Measurements from ENCODE around the gene ACAT2.
"Not testable (repeated sequence)": the region's sequence is repeated elsewhere in the genome, so short reads cannot be mapped to it uniquely, and the experiment has no call there.

The ACAT2 gene

DNA sequence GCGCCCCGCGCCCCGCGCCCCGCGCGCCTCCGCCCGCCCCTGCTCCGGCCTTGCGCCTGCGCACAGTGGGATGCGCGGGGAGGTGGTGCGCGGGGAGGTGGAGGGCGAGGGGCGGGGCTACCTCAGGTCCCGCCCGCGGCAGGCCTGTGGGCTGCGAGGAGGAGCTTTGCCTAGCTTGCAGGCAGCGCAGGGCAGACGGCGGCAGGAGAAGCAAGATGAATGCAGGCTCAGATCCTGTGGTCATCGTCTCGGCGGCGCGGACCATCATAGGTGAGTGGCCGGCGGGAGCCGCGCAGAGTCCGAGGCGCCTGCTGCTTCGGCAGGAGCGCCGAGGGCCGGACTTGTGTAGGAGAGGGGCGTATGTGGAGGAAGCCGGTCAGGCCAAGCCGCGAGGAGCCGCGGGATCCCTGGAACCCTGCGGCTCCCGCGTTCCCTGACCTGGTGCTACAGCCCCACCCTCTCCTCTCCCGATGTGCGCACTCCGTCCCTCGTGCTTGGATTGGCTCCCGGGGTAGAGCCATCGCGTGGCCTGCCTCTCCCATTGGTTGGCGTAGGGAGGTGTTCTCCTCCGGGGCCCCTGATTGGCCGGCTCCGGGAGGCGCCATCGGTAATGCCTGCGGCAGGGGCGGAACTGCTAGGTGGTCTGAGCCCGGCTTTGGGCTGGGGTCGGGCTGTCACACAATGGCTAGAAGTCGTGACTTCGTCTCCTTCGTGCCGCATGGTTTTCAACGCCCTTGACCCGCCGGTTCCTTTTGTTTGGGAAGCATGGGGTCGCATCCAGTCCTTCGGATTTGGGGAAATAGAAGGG, at the start of gene ACAT2:
TSS of gene ACAT2 (plus strand) at position 173 of the 808 bp plus-strand sequence. CDS start at position 216, 43 bp downstream.
- peak; percentile 56 for DNase-seq

DNA sequence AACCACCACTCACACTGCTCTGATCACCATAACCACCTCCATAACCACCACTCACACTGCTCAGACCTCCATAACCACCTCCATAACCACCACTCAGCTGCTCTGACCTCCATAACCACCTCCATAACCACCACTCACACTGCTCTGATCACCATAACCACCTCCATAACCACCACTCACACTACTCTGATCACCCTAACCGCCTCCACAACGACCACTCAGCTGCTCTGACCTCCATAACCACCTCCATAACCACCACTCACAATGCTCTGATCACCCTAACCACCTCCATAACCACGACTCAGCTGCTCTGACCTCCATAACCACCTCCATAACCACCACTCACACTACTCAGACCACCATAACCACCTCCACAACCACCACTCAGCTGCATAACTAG, 49.5 kb upstream of the ACAT2 start:
- not testable (repeated sequence) for DNase-seq

DNA sequence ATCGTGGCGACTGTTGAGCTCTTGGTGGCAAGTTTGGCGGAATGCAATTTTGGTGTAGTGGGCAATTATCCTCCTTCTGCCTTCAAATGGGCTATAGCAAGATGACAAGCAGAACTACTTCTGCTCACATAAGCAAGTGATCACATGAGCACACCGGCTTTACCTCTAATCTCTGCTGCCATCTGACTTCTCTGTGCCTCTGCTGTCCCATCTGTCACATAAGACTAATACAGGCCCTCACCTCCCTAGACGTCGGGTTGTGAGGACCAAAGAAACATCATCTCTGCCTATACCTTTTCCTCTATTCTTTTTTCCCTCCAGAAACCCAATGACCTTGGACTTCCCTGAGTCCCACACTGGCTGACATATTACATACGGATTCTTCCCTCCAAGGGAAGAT, 47.9 kb upstream of the ACAT2 start:
- no peak for DNase-seq

DNA sequence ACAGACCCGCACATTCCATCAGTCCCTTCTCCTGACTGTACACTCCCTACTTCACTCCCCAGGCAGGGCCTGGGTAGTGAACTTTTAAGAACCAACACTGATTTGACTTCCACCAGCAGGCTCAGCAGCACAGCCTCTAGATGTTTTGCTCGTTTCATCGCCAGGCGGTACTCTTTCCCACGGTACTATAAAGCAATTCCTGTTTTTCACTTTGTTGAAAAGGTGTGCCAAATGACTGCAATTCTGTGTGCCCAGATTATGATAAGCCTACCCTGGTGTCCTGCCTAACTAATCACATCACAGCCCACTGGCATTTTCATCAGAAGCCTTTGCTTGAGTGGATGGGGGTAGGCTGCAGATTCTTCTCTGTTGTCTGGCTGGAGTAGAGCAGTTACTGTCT, 47.4 kb upstream of the ACAT2 start:
- no peak for DNase-seq

DNA sequence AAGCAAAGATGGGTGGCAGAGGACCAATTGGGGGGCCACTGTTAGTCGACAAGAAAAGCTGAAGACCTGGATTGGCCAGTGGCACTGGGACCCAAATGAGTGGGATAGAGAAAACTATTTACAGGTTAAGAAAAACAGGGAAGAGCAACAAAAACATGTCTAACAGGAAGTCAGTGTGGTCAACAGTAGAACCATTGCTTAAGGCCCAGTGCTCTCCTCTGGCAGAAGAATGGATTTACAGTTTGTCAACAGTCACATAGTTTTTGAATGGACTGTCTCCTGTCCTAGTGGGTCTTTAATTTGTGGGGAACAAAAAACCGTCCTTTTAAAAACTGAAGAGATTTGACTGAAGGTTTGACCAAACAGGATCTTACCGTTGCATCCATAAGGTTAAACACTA, 46.7 kb upstream of the ACAT2 start:
- DNase-seq = no peak

DNA sequence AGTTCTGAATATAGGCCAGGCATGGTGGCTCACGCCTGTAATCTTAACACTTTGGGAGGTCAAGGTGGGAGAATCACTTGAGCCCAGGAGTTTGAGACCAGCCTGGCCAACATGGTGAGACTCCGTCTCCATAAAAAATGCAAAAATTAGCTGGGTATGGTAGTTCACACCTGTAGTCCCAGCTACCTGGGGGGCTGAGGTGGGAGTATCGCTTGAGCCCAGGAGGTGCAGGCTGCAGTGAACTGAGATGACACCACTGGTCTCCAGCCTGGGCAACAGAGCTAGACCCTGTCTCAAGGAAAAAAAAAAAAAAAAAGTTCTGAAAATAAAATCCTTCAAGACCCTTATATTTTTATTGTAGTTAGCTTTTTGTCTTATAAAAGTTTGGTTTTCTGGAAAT, 46.2 kb upstream of the ACAT2 start:
- DNase-seq = no peak

DNA sequence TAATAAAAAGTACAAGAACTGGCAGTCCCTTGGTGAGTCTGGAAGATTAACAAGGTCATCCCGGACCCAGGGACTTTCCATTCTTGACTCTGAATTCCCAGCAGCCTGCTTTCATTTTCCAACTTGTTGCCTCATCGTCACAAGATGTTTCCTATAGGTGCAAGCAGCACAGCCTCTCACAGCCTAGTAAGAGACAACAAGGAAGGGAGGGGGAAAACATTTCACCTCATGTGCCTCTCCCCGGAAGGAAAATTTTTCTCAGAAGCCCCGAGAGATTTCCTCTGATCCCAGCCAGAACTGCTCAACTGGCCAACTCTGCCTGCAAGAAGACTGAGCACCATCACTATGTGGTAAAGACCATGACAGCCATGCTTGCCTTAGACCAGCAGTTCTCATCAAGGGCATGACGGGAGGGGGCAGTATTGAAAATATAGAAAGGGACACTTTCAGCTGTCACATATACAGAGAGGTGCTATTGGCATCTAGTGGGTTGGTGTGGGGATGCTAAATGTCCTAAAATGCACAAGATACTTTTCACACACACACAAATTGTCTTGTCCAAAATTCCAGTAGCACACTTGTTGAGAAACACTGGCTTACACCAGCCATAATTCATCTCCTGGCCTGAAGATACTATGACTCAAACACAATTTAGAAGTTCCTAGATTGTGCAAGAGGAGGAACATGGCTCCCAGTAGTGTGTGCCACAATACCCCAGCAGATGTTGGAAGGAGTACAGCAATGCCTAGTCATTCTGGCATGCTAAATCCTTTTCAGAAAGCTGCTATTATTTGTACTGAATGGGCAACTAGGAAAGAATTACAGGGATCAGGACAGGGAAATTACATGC, 45.4 kb upstream of the ACAT2 start:
- no peak for DNase-seq

DNA sequence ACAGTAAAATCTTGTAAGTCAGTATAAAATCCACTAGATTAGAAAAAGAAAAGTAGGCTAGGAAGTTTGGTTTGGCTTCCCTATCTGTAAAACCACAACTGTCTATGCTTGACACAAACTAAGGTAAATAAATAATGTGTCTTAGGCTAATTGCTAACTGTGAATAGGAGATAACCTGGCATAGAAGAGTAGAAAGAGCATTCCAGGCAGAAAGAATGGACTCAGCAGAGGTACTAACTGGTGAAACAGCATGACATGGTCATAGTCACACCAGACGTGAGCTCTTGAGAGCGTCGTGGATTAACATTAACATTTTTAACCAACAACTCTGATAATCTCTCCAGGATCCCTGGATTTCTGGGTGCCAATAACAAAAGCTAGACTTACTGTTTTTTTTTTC, 43.2 kb upstream of the ACAT2 start:
- DNase-seq = no peak

DNA sequence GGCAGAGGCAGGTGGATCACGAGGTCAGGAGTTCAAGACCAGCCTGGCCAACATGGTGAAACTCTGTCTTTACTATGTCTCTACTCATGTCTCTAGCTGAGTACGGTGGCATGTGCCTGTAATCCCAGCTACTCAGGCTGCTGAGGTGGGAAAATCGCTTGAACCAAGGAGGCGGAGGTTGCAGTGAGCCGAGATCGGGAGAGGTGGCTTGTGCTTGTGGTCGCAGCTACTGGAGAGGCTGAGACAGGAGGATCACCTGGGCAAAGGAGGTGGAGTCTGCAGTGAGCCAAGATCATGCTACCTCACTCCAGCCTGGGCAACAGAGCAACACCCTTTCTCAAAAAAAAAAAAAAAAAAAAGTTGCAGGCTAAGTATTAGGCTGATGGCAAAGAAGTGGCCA, 42.6 kb upstream of the ACAT2 start:
- no peak for DNase-seq

DNA sequence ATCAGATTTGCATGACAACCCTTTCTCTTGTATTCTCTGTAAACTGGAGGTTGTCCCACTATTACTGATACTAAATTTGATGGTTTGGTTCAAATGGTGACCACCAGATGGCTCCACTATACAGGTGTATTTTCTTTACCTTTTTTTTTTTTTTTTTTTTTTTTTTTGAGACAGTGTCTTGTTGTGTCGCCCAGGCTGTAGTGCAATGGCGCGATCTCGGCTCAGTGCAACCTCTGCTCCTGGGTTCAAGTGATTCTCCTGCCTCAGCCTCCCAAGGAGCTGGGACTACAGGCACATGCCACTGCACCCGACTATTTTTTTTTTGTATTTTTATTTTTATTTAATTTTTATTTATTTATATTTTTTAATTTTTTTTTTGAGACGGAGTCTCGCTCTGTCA, 41.1 kb upstream of the ACAT2 start:
- no peak for DNase-seq

DNA sequence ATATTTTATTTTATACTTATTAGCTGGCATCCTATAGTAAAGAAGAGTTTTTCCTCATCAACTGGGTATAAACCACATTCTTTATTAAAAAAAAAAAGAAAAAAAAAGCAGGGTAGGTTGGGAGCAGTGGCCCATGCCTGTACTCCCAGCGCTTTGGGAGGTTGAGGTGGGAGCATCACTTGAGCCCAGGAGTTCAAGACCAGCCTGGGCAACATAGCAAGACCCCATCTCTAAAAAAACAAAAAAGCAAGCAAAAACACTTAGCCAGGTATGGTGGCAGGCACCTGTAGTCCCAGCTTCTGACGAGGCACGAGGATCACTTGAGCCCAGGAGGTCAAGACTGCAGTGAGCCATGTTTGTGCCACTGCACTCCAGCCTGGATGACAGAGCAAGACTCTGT, 39.9 kb upstream of the ACAT2 start:
- DNase-seq = not testable (repeated sequence)

DNA sequence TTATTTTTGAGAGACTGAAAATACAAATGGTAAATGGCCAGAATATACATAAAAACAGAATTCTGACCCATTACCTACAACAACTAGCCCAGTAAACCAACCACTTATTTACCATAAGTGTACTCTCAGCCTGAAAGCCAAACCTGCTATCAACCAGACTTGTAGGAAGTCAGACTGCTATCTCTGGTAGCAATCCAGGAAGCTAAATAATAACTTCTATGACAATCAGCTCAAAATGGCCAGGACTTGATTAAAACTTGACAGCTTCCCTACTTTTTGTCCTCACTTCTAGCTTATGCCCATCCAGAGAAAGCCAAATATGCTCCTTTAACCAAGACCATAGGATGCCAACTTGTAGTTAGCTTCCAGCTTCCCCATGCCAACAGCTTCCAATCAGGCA, 39.2 kb upstream of the ACAT2 start:
- no peak for DNase-seq

DNA sequence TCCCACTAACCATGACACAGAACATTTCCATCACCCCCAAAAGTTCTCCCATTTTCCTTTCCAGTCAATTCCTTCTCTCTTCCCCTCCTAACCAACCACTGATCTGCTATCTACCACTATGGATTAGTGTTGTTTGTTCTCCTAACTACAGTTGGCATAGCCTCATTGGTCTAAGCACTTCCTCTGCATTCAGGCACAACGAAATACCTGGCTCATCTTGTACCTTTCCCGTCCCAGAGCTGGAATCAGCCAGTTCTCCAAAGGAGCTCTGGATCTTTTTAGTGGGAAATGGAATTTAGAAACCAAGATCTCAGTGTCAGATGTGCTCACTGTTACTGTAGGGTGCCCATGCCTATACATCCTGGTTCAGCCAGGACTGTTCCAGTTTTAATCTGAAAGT, 38.6 kb upstream of the ACAT2 start:
- no peak for DNase-seq

DNA sequence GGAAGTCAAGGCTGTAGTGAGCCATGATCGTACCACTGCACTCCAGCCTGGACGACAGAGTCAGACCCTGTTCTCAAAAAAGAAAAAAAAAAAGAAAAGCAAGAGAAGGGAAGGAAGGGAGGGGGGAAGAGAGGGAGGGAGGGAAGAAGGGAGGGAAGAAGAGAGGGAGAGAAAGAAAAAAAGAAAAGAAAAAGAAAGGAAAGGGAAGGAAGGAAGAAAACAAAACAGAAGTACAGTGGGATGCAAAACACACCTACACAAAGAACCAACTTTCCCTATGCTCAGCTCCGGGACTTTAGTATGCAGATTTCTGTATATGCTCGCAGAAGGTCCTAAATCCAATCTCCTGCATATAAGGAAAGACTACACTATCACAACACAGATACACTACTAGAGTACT, 37.1 kb upstream of the ACAT2 start:
- no peak for DNase-seq

DNA sequence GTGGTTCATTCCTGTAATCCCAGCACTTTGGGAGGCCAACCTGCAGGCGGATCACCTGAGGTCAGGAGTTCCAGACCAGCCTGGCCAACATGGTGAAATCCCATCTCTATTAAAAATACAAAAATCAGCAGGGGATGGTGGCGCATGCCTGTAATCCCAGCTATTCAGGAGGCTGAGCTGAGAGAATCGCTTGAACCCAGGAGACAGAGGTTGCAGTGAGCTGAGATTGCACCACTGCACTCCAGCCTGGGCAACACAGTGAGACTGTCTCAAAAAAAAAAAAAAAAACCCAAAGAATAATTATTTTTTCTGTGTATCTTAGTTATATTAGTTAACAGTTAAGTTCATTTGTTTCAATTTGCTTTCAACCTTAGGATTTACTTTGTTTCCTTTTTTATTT, 36.6 kb upstream of the ACAT2 start:
- not testable (repeated sequence) for DNase-seq

DNA sequence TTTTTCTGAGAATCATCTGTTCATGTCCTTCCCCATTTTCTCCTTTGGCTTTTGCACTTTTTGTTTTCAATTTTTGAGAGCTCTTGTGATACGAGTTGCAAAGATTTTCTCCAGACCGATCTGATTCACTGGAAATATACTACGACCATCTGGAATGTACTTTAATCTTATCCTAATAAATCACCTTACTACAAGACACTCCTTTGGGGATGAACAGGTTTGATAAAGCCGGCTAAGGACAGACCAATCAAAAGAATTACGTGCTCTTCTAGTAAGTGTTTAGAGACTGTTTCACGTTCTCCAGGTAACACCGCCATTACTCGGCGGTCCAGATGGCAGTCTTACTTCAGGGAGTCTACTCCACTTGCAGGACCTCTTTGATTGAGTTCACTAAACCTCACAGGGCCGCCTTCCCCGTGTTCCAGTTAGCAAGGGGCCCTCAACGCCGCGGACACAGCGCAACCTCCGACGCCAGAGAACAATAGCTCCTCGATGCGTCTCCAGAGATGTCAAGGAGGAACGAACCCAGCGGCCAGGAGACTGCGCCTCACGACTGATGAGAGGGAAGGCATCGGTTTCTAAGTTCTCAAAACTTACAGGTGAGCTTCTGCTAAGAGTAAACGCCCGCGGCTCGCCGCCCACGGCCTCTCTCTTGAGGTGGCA, 35.5 kb upstream of the ACAT2 start:
- DNase-seq = no peak

DNA sequence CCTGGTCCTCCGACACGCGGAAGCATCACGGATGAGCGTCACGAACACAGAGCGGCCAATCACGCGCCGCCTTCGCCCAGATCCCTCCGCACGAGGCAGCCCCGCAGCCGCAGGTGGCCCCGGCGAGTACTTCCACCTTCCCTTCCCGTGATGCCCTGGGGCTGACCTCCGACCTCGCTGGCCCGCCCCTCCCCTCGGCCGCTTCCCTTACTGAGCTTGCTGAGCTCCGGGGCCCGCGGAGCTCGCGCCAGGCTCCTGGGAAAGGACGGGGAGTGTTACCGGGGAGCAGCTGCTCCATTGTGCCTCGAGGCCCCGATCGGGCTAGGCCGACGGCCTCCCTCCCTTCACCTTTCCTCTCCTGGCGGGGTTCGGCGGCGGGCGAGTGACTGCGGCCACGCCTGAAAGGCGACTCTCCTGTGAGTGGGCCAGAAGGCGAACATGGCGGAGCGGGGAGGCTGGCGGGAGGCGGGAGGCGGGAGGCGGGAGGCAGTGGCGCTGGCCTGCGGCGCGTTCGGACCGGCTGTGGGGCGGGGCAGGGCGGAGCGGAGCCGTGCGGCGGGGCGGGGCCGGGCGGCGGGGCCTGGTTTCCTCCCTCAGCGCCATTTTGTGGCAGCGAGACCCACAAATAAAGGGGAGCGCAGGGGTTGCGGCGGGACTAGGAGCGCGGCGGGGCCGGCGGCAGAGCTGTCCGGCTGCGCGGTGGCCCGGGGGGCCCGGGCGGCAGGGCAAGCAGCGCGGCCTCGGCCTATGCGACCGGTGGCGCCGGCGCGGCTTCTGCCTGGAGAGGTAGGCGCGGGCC, 34.7 kb upstream of the ACAT2 start, which contains the start of gene WTAP:
TSS of gene WTAP (plus strand) at position 589 of the 799 bp plus-strand sequence. CDS start 8,760 bp downstream, outside the sequence.
- peak; percentile 70 for DNase-seq

DNA sequence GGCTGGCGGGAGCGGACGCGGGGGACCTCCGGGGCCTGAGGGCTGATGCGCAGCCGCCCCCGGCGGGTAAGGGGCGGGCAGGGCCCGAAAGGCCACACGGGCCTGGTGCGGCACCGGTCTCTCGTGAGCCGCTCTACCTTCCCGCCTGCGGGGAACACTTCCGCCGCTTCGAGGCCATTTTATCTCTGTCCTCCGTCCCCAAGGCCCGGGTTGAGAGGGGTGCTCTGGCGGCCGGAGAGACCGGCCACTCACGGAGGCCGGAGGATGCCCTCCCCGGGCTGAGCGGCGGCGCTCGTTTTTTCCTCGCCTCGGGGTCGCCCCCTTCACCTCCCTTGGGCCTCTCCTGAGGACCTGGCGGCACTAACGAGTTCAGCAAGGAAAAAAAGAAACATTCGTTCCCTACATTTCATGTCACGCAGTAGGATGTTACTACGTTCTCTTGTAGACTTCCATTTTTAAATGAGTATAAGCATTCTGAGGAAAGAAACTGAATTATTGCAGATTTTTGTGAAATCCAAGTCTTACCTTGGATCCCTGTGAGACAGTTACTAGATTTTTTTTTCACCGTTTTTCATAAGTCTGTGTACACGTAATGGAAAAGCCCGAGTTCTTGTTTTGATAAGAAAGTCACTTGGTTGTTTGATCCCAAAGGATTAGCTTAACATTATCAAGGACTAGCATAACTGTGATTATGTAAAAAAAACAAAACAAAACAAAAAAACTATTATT, 34.0 kb upstream of the ACAT2 start:
- DNase-seq = no peak

DNA sequence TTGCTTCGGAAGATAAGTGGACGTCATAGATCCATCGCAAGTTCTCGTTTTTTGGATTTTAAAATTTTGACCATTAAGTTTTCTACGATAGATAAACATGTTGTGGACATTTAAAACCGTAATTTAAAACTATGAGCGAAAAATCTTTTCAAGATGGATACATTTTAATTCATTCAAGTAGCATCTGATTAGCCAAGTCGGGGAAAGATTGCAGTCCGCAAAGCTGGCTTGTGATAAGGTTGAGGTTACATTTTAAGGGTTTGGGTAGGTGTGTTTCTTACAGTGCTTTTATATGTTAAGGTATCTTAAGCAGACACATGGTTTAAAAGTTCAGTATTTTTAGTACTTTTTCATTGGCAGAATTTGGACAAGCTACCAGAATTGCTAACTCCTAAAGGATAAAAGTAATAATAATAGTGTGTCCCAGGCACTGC, 33.3 kb upstream of the ACAT2 start:
- no peak for DNase-seq

DNA sequence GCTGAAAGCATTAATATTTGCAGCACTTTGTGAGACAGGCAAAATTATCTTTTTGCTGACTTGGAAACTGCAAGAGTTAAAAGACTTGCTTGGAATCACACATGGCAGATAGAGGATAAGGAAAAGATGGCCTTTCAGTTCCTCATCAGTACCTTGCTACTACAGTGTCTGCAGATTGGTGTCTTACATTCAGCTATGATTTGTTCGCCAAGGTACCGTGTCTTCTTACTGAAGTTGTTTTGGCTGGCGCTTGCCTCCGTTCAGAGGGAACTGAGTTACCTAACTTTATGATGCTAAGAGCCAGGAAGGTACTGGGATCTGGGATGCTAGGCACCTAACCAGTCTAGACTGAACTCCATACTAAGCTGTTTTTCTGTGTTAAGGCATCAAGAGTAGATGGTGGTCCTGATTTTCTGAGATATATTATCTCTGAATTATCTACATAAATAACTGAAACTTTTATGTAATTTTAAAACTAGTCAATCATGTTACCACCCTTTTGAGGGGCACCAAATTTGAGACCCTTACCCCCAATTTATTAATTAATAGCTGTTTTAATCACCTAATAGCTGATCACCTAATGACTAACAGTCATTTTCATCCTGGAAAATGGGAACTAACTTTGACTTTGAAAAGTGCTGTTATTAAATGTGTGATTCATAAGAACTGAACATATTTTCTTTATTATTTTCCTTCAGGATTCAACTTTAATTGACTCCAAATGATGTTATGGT, 32.1 kb upstream of the ACAT2 start:
- no peak for DNase-seq

DNA sequence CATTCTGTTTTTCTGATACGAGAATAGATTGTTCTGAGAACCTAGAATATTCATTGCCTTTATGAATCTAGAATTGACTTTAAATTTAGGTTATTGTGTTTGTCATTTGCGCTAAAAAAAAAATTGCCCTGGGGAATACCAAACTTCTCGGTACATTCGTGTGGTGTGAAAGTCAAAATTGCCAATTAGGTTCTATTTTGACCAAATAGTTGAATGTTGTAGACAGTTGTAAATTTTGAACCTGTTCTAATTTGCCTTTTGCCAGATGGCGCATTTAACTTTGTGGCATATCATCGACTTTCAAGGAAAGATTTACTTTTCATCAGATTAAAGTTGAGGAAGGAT, 31.5 kb upstream of the ACAT2 start:
- DNase-seq = no peak
